MM.1S (cell line): ENCODE measurements around the gene GALNTL6.

ENCODE experiments used
- DNase-seq: peaks from one replicate; pipeline ENCODE4 v3.0.0-alpha.2; 2015
- H2AFZ ChIP-seq: fragments of 300-600 bp; sonication (generic); 2 replicates; pipeline ENCODE4 v1.6.0; 2016; ENCODE audit warnings: antibody characterized with exemption, low read length
- H3F3A ChIP-seq: fragments of 300-600 bp; sonication (generic); 2 replicates; pipeline ENCODE4 v1.6.1; 2016; ENCODE audit warnings: mild to moderate bottlenecking, antibody characterized with exemption, low read length, moderate library complexity, mixed read lengths; ENCODE audit not compliant: insufficient read depth
- H3K27ac ChIP-seq: fragments of 300-600 bp; sonication (generic); 2 replicates; pipeline ENCODE4 v1.5.1; 2016; ENCODE audit warnings: mild to moderate bottlenecking, low read length
- H3K27me3 ChIP-seq: fragments of 300-600 bp; sonication (generic); replicated peaks from 2 replicates; pipeline ENCODE4 v1.6.0; 2016; ENCODE audit warnings: low read length; ENCODE audit not compliant: insufficient read depth
- H3K36me3 ChIP-seq: fragments of 300-600 bp; sonication (generic); replicated peaks from 2 replicates; pipeline ENCODE4 v1.6.1; 2016; ENCODE audit warnings: mild to moderate bottlenecking, low read length, mixed read lengths; ENCODE audit not compliant: insufficient read depth
- H3K4me1 ChIP-seq: fragments of 300-600 bp; sonication (generic); 2 replicates; pipeline ENCODE4 v1.6.1; 2016; ENCODE audit warnings: low read length, mixed read lengths
- H3K4me2 ChIP-seq: fragments of 300-600 bp; sonication (generic); 2 replicates; pipeline ENCODE4 v1.6.0; 2016; ENCODE audit warnings: low read depth, low read length
- H3K4me3 ChIP-seq: fragments of 300-600 bp; sonication (generic); 2 replicates; pipeline ENCODE4 v1.5.1; 2016; ENCODE audit warnings: low read length, mixed read lengths
- H3K79me2 ChIP-seq: fragments of 300-600 bp; sonication (generic); 2 replicates; pipeline ENCODE4 v1.6.1; 2016; ENCODE audit warnings: mixed run types, low read length, mixed read lengths
- H3K9ac ChIP-seq: fragments of 300-600 bp; sonication (generic); 2 replicates; pipeline ENCODE4 v1.6.1; 2016; ENCODE audit warnings: low read length, mixed read lengths
- H3K9me2 ChIP-seq: fragments of 300-600 bp; sonication (generic); replicated peaks from 2 replicates; pipeline ENCODE4 v1.6.1; 2016; ENCODE audit warnings: mild to moderate bottlenecking, low read length, mixed read lengths; ENCODE audit not compliant: insufficient read depth
- H3K9me3 ChIP-seq: fragments of 300-600 bp; sonication (generic); replicated peaks from 2 replicates; pipeline ENCODE4 v1.6.1; 2016; ENCODE audit warnings: mild to moderate bottlenecking, low read length, mixed read lengths; ENCODE audit not compliant: insufficient read depth
- H4K20me1 ChIP-seq: fragments of 300-600 bp; sonication (generic); 2 replicates; pipeline ENCODE4 v1.6.1; 2016; ENCODE audit warnings: mild to moderate bottlenecking, low read length, moderate library complexity, mixed read lengths; ENCODE audit not compliant: insufficient read depth
- EZH2 ChIP-seq: fragments of 300-600 bp; sonication (generic); optimal IDR thresholded peaks from 2 replicates; pipeline ENCODE3; 2017; ENCODE audit warnings: low read depth, mild to moderate bottlenecking, antibody characterized with exemption, low read length, mixed read lengths
- EZH2phosphoT487 ChIP-seq: fragments of 300-600 bp; sonication (generic); IDR thresholded peaks from 2 replicates; pipeline ENCODE4 v1.6.1; 2018; ENCODE audit warnings: antibody characterized with exemption, low read length
- TF ChIP-seq, protein P1 (sequence below): fragments of 300-600 bp; sonication (generic); IDR thresholded peaks from 2 replicates; pipeline ENCODE4 v1.5.1; 2016; ENCODE audit warnings: antibody characterized with exemption, low read length, mixed read lengths

Gene GALNTL6

DNA sequence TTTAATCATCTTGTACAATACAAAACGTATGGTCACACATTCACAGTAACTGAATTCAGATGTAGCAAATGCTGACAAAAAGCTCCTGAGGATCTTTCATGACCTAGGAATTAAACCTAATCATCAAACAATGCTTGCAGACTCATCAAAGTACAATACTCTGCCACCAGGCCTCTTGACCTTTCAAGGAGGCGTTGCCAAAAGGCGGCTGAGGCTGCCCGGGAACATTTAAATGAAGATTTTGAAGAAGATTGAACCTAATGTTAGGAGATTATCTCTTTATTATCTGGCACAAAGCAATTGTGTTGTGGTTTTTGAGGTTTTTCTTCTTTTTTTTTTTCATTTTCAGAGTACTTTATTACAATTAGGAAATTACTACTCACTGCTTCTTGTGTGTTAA is 340.5 kb downstream of the GALNTL6 start:
- no peak overlapping the region for H3K27ac ChIP-seq
- no peaks in the 10 kb centered on the region for H3K4me1 ChIP-seq
- H3K4me2 ChIP-seq: no peak overlapping the region
- H3K4me3 ChIP-seq: no peak overlapping the region
- H3K36me3 ChIP-seq: no peaks in the 10 kb centered on the region
- H3K9me3 ChIP-seq: no peaks in the 10 kb centered on the region
- no peak for TF ChIP-seq EZH2
- TF ChIP-seq, protein P1, sequence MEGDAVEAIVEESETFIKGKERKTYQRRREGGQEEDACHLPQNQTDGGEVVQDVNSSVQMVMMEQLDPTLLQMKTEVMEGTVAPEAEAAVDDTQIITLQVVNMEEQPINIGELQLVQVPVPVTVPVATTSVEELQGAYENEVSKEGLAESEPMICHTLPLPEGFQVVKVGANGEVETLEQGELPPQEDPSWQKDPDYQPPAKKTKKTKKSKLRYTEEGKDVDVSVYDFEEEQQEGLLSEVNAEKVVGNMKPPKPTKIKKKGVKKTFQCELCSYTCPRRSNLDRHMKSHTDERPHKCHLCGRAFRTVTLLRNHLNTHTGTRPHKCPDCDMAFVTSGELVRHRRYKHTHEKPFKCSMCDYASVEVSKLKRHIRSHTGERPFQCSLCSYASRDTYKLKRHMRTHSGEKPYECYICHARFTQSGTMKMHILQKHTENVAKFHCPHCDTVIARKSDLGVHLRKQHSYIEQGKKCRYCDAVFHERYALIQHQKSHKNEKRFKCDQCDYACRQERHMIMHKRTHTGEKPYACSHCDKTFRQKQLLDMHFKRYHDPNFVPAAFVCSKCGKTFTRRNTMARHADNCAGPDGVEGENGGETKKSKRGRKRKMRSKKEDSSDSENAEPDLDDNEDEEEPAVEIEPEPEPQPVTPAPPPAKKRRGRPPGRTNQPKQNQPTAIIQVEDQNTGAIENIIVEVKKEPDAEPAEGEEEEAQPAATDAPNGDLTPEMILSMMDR: no peak
- TF ChIP-seq EZH2phosphoT487: no peak
- H3K9ac ChIP-seq: no peak overlapping the region
- no peaks in the 10 kb centered on the region for H3K27me3 ChIP-seq
- DNase-seq: no peak
- no peaks in the 10 kb centered on the region for H3K79me2 ChIP-seq
- H4K20me1 ChIP-seq: no peaks in the 10 kb centered on the region
- no peaks in the 10 kb centered on the region for H3K9me2 ChIP-seq
- no peak overlapping the region for H2AFZ ChIP-seq
- no peaks in the 10 kb centered on the region for H3F3A ChIP-seq

DNA sequence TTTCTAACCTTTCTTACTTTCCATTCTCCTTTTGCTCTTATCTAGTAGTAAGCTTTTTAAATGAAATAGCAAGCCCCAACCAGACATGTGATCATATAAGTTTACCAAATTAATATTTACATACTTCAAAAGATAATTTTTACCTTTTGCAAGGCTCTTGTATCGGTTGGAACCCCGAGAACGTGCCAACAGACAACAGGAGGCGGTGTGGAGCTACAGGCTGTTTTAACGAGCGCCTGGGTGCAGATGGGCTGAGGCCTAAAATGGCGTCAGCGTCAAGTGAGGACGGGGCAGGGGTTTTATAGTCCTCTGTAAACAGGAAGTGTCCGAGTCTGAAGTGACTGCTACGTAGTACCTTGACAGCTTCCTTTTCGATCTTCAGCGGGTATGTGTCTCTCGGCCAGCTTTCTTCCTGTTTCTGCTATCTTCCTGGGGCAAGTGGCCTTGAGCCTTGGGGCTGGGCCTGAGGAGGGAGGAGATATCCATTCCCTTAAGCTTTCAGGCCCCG is 342.7 kb downstream of the GALNTL6 start:
- Histone ChIP-seq H2AFZ (no peak overlapping the region), H3K4me1 (no peaks in the 10 kb centered on the region), H3K27me3 (no peaks in the 10 kb centered on the region), H3F3A (no peaks in the 10 kb centered on the region), H3K4me3 (no peak overlapping the region), H3K9me3 (no peaks in the 10 kb centered on the region), H3K79me2 (no peaks in the 10 kb centered on the region), H4K20me1 (no peaks in the 10 kb centered on the region), H3K4me2 (no peak overlapping the region), H3K9ac (no peak overlapping the region), H3K27ac (no peak overlapping the region), H3K36me3 (no peaks in the 10 kb centered on the region), H3K9me2 (no peaks in the 10 kb centered on the region)
- TF ChIP-seq EZH2 (no peak), EZH2phosphoT487 (no peak)
- TF ChIP-seq, protein P1: no peak
- DNase-seq: no peak

DNA sequence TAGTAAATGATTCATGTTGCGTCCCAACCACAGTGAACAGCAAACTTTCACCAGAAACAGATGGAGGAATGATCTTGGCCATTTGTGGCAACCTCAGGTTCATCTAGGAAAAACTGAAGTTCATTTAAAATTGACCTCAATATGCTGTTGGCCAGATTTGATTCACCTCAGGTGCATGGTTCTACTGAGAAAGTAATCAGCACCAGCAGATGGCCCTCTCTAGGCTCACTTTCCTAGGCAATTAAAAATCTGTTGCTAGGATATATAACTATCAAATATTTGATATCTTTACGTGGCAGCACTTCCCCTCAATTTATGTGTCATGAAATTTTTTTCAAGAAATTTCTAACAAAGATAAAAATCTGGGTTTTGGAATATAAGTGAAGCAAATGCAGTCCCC is 344.7 kb downstream of the GALNTL6 start:
- TF ChIP-seq EZH2: no peak
- no peak for TF ChIP-seq EZH2phosphoT487
- TF ChIP-seq, protein P1: no peak
- H3K4me3 ChIP-seq: no peak overlapping the region
- no peak overlapping the region for H3K27ac ChIP-seq
- H3K79me2 ChIP-seq: no peaks in the 10 kb centered on the region
- no peak overlapping the region for H3K4me2 ChIP-seq
- H3F3A ChIP-seq: no peaks in the 10 kb centered on the region
- no peaks in the 10 kb centered on the region; the same call in 1 of the 2 replicates for H3K9me2 ChIP-seq
- no peaks in the 10 kb centered on the region for H4K20me1 ChIP-seq
- H3K9me3 ChIP-seq: no peaks in the 10 kb centered on the region
- no peak overlapping the region for H2AFZ ChIP-seq
- no peaks in the 10 kb centered on the region for H3K36me3 ChIP-seq
- no peaks in the 10 kb centered on the region for H3K27me3 ChIP-seq
- H3K9ac ChIP-seq: no peak overlapping the region
- DNase-seq: no peak
- no peaks in the 10 kb centered on the region; the same call in 1 of the 2 replicates for H3K4me1 ChIP-seq
